GM12878 (cell line): Measurements from ENCODE around the gene MYO9B. TPM values are rescaled to one million over a fixed set of nuclear protein-coding genes. Genes with fewer than 3 reads are reported as not detected.

Source experiments
- BACH1 ChIP-seq: fragments of 450-650 bp; IDR thresholded peaks from 2 replicates; pipeline ENCODE4 v1.6.1; 2017; ENCODE audit warnings: mild to moderate bottlenecking, borderline replicate concordance
- BHLHE40 ChIP-seq, 2 experiments: fragments of 450-650 bp in 1 of 2; IDR thresholded peaks; 2 replicates each; pipeline ENCODE4 v1.6.1; 2011 to 2017; ENCODE audit warnings: low read depth in 2 of 2, borderline replicate concordance in 1 of 2, improper control_type of control experiment in 1 of 2, low read length in 1 of 2, mild to moderate bottlenecking in 1 of 2
- ETV6 ChIP-seq, 2 experiments: fragments of 450-650 bp in 1 of 2; IDR thresholded peaks in 1 of 2; conservative IDR thresholded peaks in 1 of 2; 2 replicates each; pipeline ENCODE4 v1.6.1; 2014; ENCODE audit warnings: antibody characterized with exemption in 1 of 2, borderline replicate concordance in 1 of 2, low read depth in 1 of 2, mild to moderate bottlenecking in 1 of 2, moderate library complexity in 1 of 2
- GATAD2B ChIP-seq: fragments of 450-650 bp; conservative IDR thresholded peaks from 2 replicates; pipeline ENCODE4 v1.6.1; 2017; ENCODE audit warnings: low read depth, mild to moderate bottlenecking, moderate library complexity
- JUND ChIP-seq: IDR thresholded peaks from 2 replicates; pipeline ENCODE4 v1.6.1; 2012; ENCODE audit warnings: low read depth, mild to moderate bottlenecking, low read length, improper control_type of control experiment, moderate library complexity
- MEF2A ChIP-seq: IDR thresholded peaks from 2 replicates; pipeline ENCODE4 v1.6.1; 2011; ENCODE audit warnings: low read depth, mild to moderate bottlenecking, low read length, moderate library complexity; ENCODE audit not compliant: insufficient read depth
- MYB ChIP-seq: fragments of 150-350 bp; IDR thresholded peaks from 2 replicates; pipeline ENCODE4 v1.6.1; 2014; ENCODE audit warnings: mild to moderate bottlenecking, low read depth, low read length, borderline replicate concordance
- PML ChIP-seq: IDR thresholded peaks from 2 replicates; pipeline ENCODE4 v1.6.1; 2012; ENCODE audit warnings: low read length, inconsistent platforms
- POU2F2 ChIP-seq: IDR thresholded peaks from 3 replicates; pipeline ENCODE4 v1.6.1; 2011; ENCODE audit warnings: low read depth, mild to moderate bottlenecking, low read length, borderline replicate concordance
- RB1 ChIP-seq: fragments of 450-650 bp; formaldehyde crosslinking; IDR thresholded peaks from 2 replicates; pipeline ENCODE4 v1.6.1; 2017; ENCODE audit warnings: mild to moderate bottlenecking, borderline replicate concordance
- RBBP5 ChIP-seq: fragments of 200-600 bp; sonication (generic); conservative IDR thresholded peaks from 2 replicates; pipeline ENCODE4 v1.6.1; 2016
- RFX5 ChIP-seq: IDR thresholded peaks from 2 replicates; pipeline ENCODE4 v1.6.1; 2011; ENCODE audit warnings: low read depth, low read length, improper control_type of control experiment
- SIN3A ChIP-seq: IDR thresholded peaks from 2 replicates; pipeline ENCODE4 v1.6.1; 2012; ENCODE audit warnings: low read depth, low read length, improper control_type of control experiment
- SMC3 ChIP-seq: IDR thresholded peaks from 2 replicates; pipeline ENCODE4 v1.6.1; 2011; ENCODE audit warnings: low read length, improper control_type of control experiment, borderline replicate concordance
- SREBF2 ChIP-seq: IDR thresholded peaks from 2 replicates; pipeline ENCODE4 v1.6.1; 2012; ENCODE audit warnings: mild to moderate bottlenecking, low read length
- SUZ12 ChIP-seq: fragments of 200-600 bp; sonication (generic); IDR thresholded peaks from one replicate; pipeline ENCODE4 v1.6.1; 2018; ENCODE audit warnings: antibody characterized with exemption, mild to moderate bottlenecking; ENCODE audit not compliant: unreplicated experiment
- TCF7 ChIP-seq: IDR thresholded peaks from 2 replicates; pipeline ENCODE4 v1.6.1; 2014; ENCODE audit warnings: antibody characterized with exemption, borderline replicate concordance
- ZNF274 ChIP-seq: IDR thresholded peaks from one replicate; pipeline ENCODE4 v1.8.0; 2011; ENCODE audit not compliant: insufficient read length, insufficient read depth
- polyA plus RNA-seq, 11 experiments: library from polyadenylated mRNA; depleted of rRNA in 4 of 11; unstranded in 6 of 11; stranded (reverse) in 5 of 11; fragments of >200 nt; fragmentation: Nextera tagmentation in 4 of 11; fragmentation: Illumina TruSeq in 1 of 11; extraction: Ambion mirVana in 4 of 11; extraction: Trizol in 1 of 11; gene quantifications; 1 replicate in 1 of 11; 2 replicates in 10 of 11; pipeline versions ENCODE4 v1.2.1 to v1.2.3, GENCODE V29; 2011 to 2016; ENCODE audit warnings: inconsistent platforms in 2 of 11, missing spikeins in 2 of 11, low read depth in 1 of 11
- total RNA-seq, 4 experiments: library from RNA; depleted of rRNA in 3 of 4; stranded (reverse); fragments of >200 nt in 3 of 4; fragmentation: Illumina TruSeq in 1 of 4; extraction: Trizol in 1 of 4; gene quantifications; 2 replicates each; pipeline versions ENCODE4 v1.2.1 to v1.2.3, GENCODE V29; 2013 to 2021
- TF ChIP-seq, protein P1 (sequence below): IDR thresholded peaks from 2 replicates; pipeline ENCODE4 v1.6.1; 2012; ENCODE audit warnings: low read depth, low read length, improper control_type of control experiment
- TF ChIP-seq, protein P2 (sequence below): IDR thresholded peaks from 2 replicates; pipeline ENCODE4 v1.6.1; 2011; ENCODE audit warnings: borderline replicate concordance, low read depth, mild to moderate bottlenecking, moderate library complexity, mixed read lengths, low read length; ENCODE audit not compliant: insufficient read depth; ENCODE audit errors: extremely low read length
- TF ChIP-seq, protein P3 (sequence below): IDR thresholded peaks from 2 replicates; pipeline ENCODE4 v1.6.1; 2012; ENCODE audit warnings: mild to moderate bottlenecking, low read depth, low read length

MYO9B gene
- total and polyA plus RNA-seq, 10 of the 15 experiments (the other 5 are each of a cell fraction or from before 2014, with no cell fraction given), result 5.4 to 165 (median 45.8) TPM

DNA sequence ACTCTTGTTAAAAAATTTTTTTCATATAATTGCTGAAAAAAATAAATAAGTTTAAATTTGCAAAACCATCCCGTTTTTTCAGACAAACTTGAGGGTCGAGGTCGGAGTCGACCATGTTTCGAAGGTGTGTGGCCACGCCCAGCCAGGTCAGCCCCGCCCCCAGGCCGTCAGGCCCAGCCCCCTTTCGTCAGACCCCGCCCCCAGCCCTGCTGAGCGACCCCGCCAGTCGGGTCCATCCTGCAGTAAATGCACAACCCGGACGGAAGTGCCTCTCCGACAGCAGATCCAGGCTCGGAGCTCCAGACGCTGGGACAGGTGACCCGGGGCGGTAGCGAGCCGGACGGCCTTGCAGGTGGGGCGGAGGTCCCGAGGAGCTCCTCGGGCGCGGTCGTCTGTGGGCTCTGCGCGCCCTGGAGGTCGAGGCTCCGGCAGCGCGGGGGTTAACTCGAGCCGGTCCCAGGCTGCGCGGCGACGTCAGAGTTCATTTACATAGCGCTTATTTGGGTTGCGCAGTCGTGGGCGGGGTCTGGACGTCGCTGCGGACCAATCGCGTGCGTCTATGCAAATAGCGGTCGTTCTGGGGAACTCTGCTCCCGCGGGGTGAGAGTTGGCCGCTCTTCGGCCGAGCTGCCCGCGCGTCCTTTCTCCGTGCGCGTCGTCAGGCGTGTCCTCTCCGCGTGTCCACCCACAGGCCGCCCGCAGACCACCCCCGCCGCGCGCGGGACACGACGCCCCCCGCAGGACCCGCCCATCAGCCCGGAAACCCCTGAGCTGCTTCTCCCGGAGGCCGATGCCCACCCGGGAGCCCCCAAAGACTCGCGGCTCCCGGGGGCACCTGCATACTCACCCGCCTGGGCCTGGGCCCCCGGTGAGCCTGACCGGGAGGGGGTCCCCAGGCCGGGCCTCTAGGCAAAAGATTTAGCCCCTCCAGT, 150.7 kb downstream of the MYO9B start, which contains the start of gene OCEL1 (continued):
- TF ChIP-seq, protein P1, sequence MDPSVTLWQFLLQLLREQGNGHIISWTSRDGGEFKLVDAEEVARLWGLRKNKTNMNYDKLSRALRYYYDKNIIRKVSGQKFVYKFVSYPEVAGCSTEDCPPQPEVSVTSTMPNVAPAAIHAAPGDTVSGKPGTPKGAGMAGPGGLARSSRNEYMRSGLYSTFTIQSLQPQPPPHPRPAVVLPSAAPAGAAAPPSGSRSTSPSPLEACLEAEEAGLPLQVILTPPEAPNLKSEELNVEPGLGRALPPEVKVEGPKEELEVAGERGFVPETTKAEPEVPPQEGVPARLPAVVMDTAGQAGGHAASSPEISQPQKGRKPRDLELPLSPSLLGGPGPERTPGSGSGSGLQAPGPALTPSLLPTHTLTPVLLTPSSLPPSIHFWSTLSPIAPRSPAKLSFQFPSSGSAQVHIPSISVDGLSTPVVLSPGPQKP, result peak; percentile 37; the same call in 1 of the 2 replicates
- peak; percentile 98 for TF ChIP-seq POU2F2
- TF ChIP-seq ETV6 (conservative IDR thresholded peaks at IDR 0.05 in 1 of 2, IDR thresholded peaks at IDR 0.05 in 1 of 2; ENCODE audit: borderline replicate concordance in 1 of 2, low read depth in 1 of 2), result 0 out of 4 replicates have a peak, but pooled peaks of 1 of the 2 experiments have one; percentile 16
- TF ChIP-seq MEF2A, result no peak
- TF ChIP-seq BHLHE40 (IDR thresholded peaks at IDR 0.05; ENCODE audit: borderline replicate concordance in 1 of 2, low read depth in 2 of 2, low read length in 1 of 2), result peak; percentile 30 to 75; a peak in 3 of 4 replicates
- TF ChIP-seq, protein P2, sequence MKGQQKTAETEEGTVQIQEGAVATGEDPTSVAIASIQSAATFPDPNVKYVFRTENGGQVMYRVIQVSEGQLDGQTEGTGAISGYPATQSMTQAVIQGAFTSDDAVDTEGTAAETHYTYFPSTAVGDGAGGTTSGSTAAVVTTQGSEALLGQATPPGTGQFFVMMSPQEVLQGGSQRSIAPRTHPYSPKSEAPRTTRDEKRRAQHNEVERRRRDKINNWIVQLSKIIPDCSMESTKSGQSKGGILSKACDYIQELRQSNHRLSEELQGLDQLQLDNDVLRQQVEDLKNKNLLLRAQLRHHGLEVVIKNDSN, result no peak
- no peak for TF ChIP-seq SREBF2
- TF ChIP-seq JUND, result no peak
- TF ChIP-seq BACH1, result peak; percentile 52; the same call in 1 of the 2 replicates
- TF ChIP-seq RBBP5, result no peak
- no peak for TF ChIP-seq ZNF274
- TF ChIP-seq PML, result peak; percentile 49; the same call in 1 of the 2 replicates
- TF ChIP-seq SIN3A, result no peak
- no peak for TF ChIP-seq SUZ12
- TF ChIP-seq RB1, result peak; percentile 68; the same call in 1 of the 2 replicates
- no peak for TF ChIP-seq MYB
- TF ChIP-seq GATAD2B, result peak; percentile 95; the same call in 1 of the 2 replicates
- TF ChIP-seq SMC3, result no peak
- TF ChIP-seq TCF7, result no peak
- TF ChIP-seq RFX5, result no peak
- TF ChIP-seq, protein P3, sequence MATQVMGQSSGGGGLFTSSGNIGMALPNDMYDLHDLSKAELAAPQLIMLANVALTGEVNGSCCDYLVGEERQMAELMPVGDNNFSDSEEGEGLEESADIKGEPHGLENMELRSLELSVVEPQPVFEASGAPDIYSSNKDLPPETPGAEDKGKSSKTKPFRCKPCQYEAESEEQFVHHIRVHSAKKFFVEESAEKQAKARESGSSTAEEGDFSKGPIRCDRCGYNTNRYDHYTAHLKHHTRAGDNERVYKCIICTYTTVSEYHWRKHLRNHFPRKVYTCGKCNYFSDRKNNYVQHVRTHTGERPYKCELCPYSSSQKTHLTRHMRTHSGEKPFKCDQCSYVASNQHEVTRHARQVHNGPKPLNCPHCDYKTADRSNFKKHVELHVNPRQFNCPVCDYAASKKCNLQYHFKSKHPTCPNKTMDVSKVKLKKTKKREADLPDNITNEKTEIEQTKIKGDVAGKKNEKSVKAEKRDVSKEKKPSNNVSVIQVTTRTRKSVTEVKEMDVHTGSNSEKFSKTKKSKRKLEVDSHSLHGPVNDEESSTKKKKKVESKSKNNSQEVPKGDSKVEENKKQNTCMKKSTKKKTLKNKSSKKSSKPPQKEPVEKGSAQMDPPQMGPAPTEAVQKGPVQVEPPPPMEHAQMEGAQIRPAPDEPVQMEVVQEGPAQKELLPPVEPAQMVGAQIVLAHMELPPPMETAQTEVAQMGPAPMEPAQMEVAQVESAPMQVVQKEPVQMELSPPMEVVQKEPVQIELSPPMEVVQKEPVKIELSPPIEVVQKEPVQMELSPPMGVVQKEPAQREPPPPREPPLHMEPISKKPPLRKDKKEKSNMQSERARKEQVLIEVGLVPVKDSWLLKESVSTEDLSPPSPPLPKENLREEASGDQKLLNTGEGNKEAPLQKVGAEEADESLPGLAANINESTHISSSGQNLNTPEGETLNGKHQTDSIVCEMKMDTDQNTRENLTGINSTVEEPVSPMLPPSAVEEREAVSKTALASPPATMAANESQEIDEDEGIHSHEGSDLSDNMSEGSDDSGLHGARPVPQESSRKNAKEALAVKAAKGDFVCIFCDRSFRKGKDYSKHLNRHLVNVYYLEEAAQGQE, result 0 out of 2 replicates have a peak, but pooled peaks have one; percentile 3
